Smooth muscle cell (in vitro differentiated cells): ENCODE data around the gene ING2. TPM values are rescaled to one million over a fixed set of nuclear protein-coding genes. Genes with fewer than 3 reads are reported as not detected.
"Not testable (repeated sequence)": the region's sequence is repeated elsewhere in the genome, so short reads cannot be mapped to it uniquely, and the experiment has no call there.

Experiments
- DNase-seq: peaks from one replicate; lab custom pipeline; 2025; ENCODE audit not compliant: unreplicated experiment; lab: John Stamatoyannopoulos, UW
- H2AFZ ChIP-seq: fragments of 200-600 bp; sonication (generic); 2 replicates; pipeline ENCODE4 v1.6.0; 2016; ENCODE audit warnings: antibody characterized with exemption, low read depth, mild to moderate bottlenecking
- H3F3A ChIP-seq: fragments of 200-600 bp; sonication (generic); 2 replicates; pipeline ENCODE4 v1.6.0; 2017; ENCODE audit warnings: antibody characterized with exemption, low read depth
- H3K27ac ChIP-seq: fragments of 200-600 bp; sonication (generic); 2 replicates; pipeline ENCODE4 v1.5.1; 2016; ENCODE audit warnings: low read depth, mild to moderate bottlenecking
- H3K27me3 ChIP-seq: fragments of 200-600 bp; sonication (generic); 2 replicates; pipeline ENCODE4 v1.6.1; 2016; ENCODE audit warnings: low read depth, mild to moderate bottlenecking
- H3K36me3 ChIP-seq: fragments of 200-600 bp; sonication (generic); 2 replicates; pipeline ENCODE4 v1.5.1; 2016; ENCODE audit warnings: low read depth
- H3K4me1 ChIP-seq: fragments of 200-600 bp; sonication (generic); 2 replicates; pipeline ENCODE4 v1.5.1; 2016; ENCODE audit warnings: low read depth
- H3K4me2 ChIP-seq: fragments of 200-600 bp; sonication (generic); 2 replicates; pipeline ENCODE4 v1.6.0; 2016; ENCODE audit warnings: mild to moderate bottlenecking
- H3K4me3 ChIP-seq: fragments of 200-600 bp; sonication (generic); 2 replicates; pipeline ENCODE4 v1.5.1; 2016; ENCODE audit warnings: mild to moderate bottlenecking
- H3K79me2 ChIP-seq: fragments of 200-600 bp; sonication (generic); 2 replicates; pipeline ENCODE4 v1.6.0; 2016; ENCODE audit warnings: low read depth, mild to moderate bottlenecking
- H3K9ac ChIP-seq: fragments of 200-600 bp; sonication (generic); 2 replicates; pipeline ENCODE4 v1.6.0; 2016; ENCODE audit warnings: low read depth
- H3K9me3 ChIP-seq: fragments of 200-600 bp; sonication (generic); replicated peaks from 2 replicates; pipeline ENCODE4 v1.5.1; 2016; ENCODE audit warnings: low read depth
- H4K20me1 ChIP-seq: fragments of 200-600 bp; sonication (generic); 2 replicates; pipeline ENCODE4 v1.6.0; 2016; ENCODE audit warnings: low read depth
- WGBS: methylation state at CpG from one replicate; pipeline ENCODE4 v1.1.7; 2016; ENCODE audit warnings: low lambda C conversion rate; 5-methylcytosine and 5-hydroxymethylcytosine counted together
- polyA plus RNA-seq: library from polyadenylated mRNA; unstranded; fragments of >200 nt; fragmentation: Nextera tagmentation; extraction: Ambion mirVana; gene quantifications from 2 replicates; pipeline ENCODE4 v1.2.1, GENCODE V29; 2016
- total RNA-seq: library from RNA; depleted of rRNA; stranded (reverse); fragments of >200 nt; gene quantifications from 2 replicates; pipeline ENCODE4 v1.2.3, GENCODE V29; 2014
- TF ChIP-seq, protein P1 (sequence below): fragments of 200-600 bp; sonication (generic); IDR thresholded peaks from 2 replicates; pipeline ENCODE4 v1.5.1; 2017; ENCODE audit warnings: borderline replicate concordance, mild to moderate bottlenecking, antibody characterized with exemption; ENCODE audit not compliant: insufficient read depth, poor library complexity, severe bottlenecking

ING2 gene
- total and polyA plus RNA-seq, 2 experiments from 2014 or later, result 16.3 to 30.1 TPM

GRCh38 chr4:183548306-183548705, 43.4 kb downstream of the ING2 start:
- Histone ChIP-seq H3K9me3 (no peaks in the 10 kb centered on the region), H3K36me3 (no peaks in the 10 kb centered on the region), H3K79me2 (no peaks in the 10 kb centered on the region), H3K4me1 (no peaks in the 10 kb centered on the region), H3K27ac (no peak overlapping the region), H2AFZ (no peak overlapping the region), H3K27me3 (no peaks in the 10 kb centered on the region), H4K20me1 (no peaks in the 10 kb centered on the region), H3K9ac (no peak overlapping the region), H3F3A (no peaks in the 10 kb centered on the region), H3K4me3 (no peak overlapping the region), H3K4me2 (no peak overlapping the region)
- 91% methylated on average over 3 of the region's 3 CpGs for WGBS
- no peak for DNase-seq
- TF ChIP-seq, protein P1, sequence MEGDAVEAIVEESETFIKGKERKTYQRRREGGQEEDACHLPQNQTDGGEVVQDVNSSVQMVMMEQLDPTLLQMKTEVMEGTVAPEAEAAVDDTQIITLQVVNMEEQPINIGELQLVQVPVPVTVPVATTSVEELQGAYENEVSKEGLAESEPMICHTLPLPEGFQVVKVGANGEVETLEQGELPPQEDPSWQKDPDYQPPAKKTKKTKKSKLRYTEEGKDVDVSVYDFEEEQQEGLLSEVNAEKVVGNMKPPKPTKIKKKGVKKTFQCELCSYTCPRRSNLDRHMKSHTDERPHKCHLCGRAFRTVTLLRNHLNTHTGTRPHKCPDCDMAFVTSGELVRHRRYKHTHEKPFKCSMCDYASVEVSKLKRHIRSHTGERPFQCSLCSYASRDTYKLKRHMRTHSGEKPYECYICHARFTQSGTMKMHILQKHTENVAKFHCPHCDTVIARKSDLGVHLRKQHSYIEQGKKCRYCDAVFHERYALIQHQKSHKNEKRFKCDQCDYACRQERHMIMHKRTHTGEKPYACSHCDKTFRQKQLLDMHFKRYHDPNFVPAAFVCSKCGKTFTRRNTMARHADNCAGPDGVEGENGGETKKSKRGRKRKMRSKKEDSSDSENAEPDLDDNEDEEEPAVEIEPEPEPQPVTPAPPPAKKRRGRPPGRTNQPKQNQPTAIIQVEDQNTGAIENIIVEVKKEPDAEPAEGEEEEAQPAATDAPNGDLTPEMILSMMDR, result no peak

GRCh38 chr4:183550345-183551093, 45.7 kb downstream of the ING2 start:
- no peaks in the 10 kb centered on the region for H3F3A ChIP-seq
- H3K27me3 ChIP-seq, result no peaks in the 10 kb centered on the region
- no peaks in the 10 kb centered on the region for H3K9me3 ChIP-seq
- no peak overlapping the region for H2AFZ ChIP-seq
- DNase-seq, result no peak
- no peaks in the 10 kb centered on the region for H4K20me1 ChIP-seq
- H3K4me1 ChIP-seq, result no peaks in the 10 kb centered on the region
- H3K9ac ChIP-seq, result no peak overlapping the region
- no peak overlapping the region for H3K4me3 ChIP-seq
- H3K27ac ChIP-seq, result no peak overlapping the region
- H3K4me2 ChIP-seq, result no peak overlapping the region
- H3K36me3 ChIP-seq, result no peaks in the 10 kb centered on the region
- 86% methylated on average over 5 of the region's 5 CpGs for WGBS
- TF ChIP-seq, protein P1, result no peak
- no peaks in the 10 kb centered on the region for H3K79me2 ChIP-seq

DNA sequence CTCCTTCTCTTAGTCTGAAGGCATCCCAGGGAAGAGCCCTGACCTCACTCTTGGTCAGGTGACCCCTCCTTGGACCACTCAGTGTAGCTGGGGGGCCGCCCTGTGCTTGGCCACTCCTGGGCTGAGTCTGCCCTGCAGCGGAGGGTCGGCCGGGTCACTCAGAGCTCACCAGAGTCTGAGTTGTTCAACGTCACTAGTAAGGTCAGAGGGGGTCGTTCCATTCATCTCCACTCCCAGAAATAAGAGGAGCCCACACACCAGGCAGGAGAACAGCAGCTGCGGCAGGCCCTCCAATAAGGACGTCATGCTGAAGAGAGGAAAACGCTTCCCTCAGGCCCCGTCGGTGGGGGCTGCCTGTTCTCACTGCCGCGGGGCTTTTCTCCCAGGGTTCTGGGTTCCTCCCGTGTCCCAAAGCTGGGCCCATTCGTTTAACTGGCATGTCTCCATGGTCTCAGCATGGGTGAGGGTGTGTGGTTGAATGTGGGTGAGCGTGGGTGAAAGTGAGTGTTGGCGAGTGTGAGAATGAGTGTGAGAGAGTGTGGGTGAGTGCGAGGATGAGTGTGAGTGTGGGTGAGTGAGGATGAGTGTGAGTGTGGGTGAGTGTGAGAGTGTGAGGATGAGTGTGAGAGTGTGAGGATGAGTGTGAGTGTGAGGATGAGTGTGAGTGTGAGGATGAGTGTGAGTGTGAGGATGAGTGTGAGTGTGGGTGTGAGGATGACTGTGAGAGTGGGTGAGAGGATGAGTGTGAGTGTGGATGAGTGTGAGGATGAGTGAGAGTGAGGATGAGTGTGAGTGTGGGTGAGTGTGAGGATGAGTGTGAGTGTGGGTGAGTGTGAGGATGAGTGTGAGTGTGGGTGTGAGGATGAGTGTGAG, 47.7 kb downstream of the ING2 start:
- Histone ChIP-seq H3K4me3 (no peak overlapping the region), H2AFZ (no peak overlapping the region), H3K27ac (no peak overlapping the region), H3K79me2 (no peaks in the 10 kb centered on the region), H3K9me3 (no peaks in the 10 kb centered on the region), H3F3A (no peaks in the 10 kb centered on the region), H3K4me1 (no peaks in the 10 kb centered on the region), H3K36me3 (no peaks in the 10 kb centered on the region), H3K27me3 (no peaks in the 10 kb centered on the region), H4K20me1 (no peaks in the 10 kb centered on the region), H3K4me2 (no peak overlapping the region), H3K9ac (no peak overlapping the region)
- no peak for DNase-seq
- TF ChIP-seq, protein P1, result no peak
- 96% methylated on average over 18 of the region's 18 CpGs for WGBS

- not testable (repeated sequence) for H3K36me3 ChIP-seq, H3K9ac ChIP-seq, DNase-seq, H3K4me2 ChIP-seq, H4K20me1 ChIP-seq, H3K9me3 ChIP-seq, H3K4me1 ChIP-seq, H2AFZ ChIP-seq, H3K27me3 ChIP-seq, H3K79me2 ChIP-seq, H3K27ac ChIP-seq, H3K4me3 ChIP-seq, H3F3A ChIP-seq
- no CpG with 5 or more reads among the region's 1 CpG for WGBS
These were observed 48.3 kb downstream of the ING2 start for GRCh38 chr4:183553147-183553478.
